K562 (cell line): Measurements from ENCODE around the gene MAML1. TPM values are rescaled to one million over a fixed set of nuclear protein-coding genes. Genes with fewer than 3 reads are reported as not detected.
"Not testable (repeated sequence)": the region's sequence is repeated elsewhere in the genome, so short reads cannot be mapped to it uniquely, and the experiment has no call there.

ENCODE experiments used
- ATAC-seq: fragments of 200-7000 bp; cut with Tn5 transposase; 3 replicates; pipeline ENCODE4 v1.9.1; 2020; ENCODE audit warnings: moderate library complexity
- BruUV-seq: library from RNA; stranded (reverse); fragments of 400-500 nt; replicated peaks from 2 replicates; lab custom pipeline; 2021; lab: Mats Ljungman, UMichigan
- CTCF ChIA-PET: fragments of 300-600 bp; formaldehyde crosslinking; extraction: SDS; loops from one replicate; lab custom pipeline; 2021; ENCODE audit warnings: low intra/inter-chr PET ratio; lab: Yijun Ruan, JAX
- POLR2A ChIA-PET: fragments of 300-600, 350-650 bp; sonication (Branson Sonifier 250); formaldehyde crosslinking; extraction: SDS; loops from one replicate; lab custom pipeline; 2021; ENCODE audit warnings: antibody characterized with exemption, inconsistent platforms; lab: Yijun Ruan, JAX
- DNase-seq, 4 experiments: peaks; one replicate each; pipeline versions ENCODE4 v3.0.0 to v3.0.0-alpha.2; 2011 to 2018; ENCODE audit warnings: low spot score in 3 of 4, mixed read lengths in 3 of 4; ENCODE audit errors: extremely low read depth in 1 of 4
- FAIRE-seq: peaks from 2 replicates; lab custom pipeline; 2011; peaks lifted over from hg19 to GRCh38; lab: Jason Lieb, UNC
- H2AFZ ChIP-seq: 2 replicates; pipeline ENCODE4 v1.6.0; 2011; ENCODE audit warnings: low read depth, low read length, control low read depth, inconsistent platforms
- H3K27ac ChIP-seq: fragments of 200-600 bp; 3 replicates; pipeline ENCODE4 v1.8.0; 2011; ENCODE audit warnings: low read depth, mild to moderate bottlenecking, control low read depth, inconsistent platforms, low read length, moderate library complexity, mixed read lengths; ENCODE audit errors: extremely low read depth
- H3K27me3 ChIP-seq, 2 experiments: fragments of 300-600 bp in 1 of 2; 2 replicates in 1 of 2; 3 replicates in 1 of 2; pipeline versions ENCODE4 v1.6.0 to v1.8.0; 2011; ENCODE audit warnings: inconsistent platforms in 2 of 2, low read length in 2 of 2, mild to moderate bottlenecking in 1 of 2, mixed read lengths in 1 of 2, moderate library complexity in 1 of 2; ENCODE audit not compliant: control insufficient read depth in 2 of 2, insufficient read depth in 2 of 2
- H3K36me3 ChIP-seq: fragments of 300-600 bp; 3 replicates; pipeline ENCODE4 v1.8.0; 2011; ENCODE audit warnings: mild to moderate bottlenecking, low read length, inconsistent platforms; ENCODE audit not compliant: control insufficient read depth, insufficient read depth
- H3K4me1 ChIP-seq, 2 experiments: fragments of 200-600 bp in 1 of 2; replicated peaks in 1 of 2; 2 replicates in 1 of 2; 3 replicates in 1 of 2; pipeline versions ENCODE4 v1.5.1 to v1.8.0; 2011; ENCODE audit warnings: inconsistent platforms in 2 of 2, low read length in 2 of 2, mild to moderate bottlenecking in 1 of 2, mixed read lengths in 1 of 2, moderate library complexity in 1 of 2; ENCODE audit not compliant: control insufficient read depth in 2 of 2, insufficient read depth in 2 of 2
- H3K4me2 ChIP-seq: 2 replicates; pipeline ENCODE4 v1.6.1; 2011; ENCODE audit warnings: low read length, control low read depth, inconsistent platforms, mixed read lengths; ENCODE audit not compliant: insufficient read depth
- H3K4me3 ChIP-seq: fragments of 200-600 bp; sonication (generic), shearing (Covaris generic); 2 replicates; pipeline ENCODE4 v1.5.1; 2016; ENCODE audit warnings: control low read depth, inconsistent platforms
- H3K79me2 ChIP-seq: fragments of 200-600 bp; 3 replicates; pipeline ENCODE4 v1.8.0; 2011; ENCODE audit warnings: low read length, inconsistent platforms; ENCODE audit not compliant: control insufficient read depth, insufficient read depth
- H3K9ac ChIP-seq, 2 experiments: 2 replicates each; pipeline versions ENCODE4 v1.6.0 to v1.6.1; 2011; ENCODE audit warnings: low read depth in 2 of 2, low read length in 2 of 2, control low read depth in 1 of 2, inconsistent platforms in 1 of 2, mild to moderate bottlenecking in 1 of 2, mixed read lengths in 1 of 2; ENCODE audit not compliant: insufficient read depth in 1 of 2
- H3K9me1 ChIP-seq: one replicate; pipeline ENCODE4 v1.6.0; 2011; ENCODE audit warnings: inconsistent platforms, mild to moderate bottlenecking, low read length, moderate library complexity; ENCODE audit not compliant: control insufficient read depth, insufficient read depth
- H3K9me3 ChIP-seq: replicated peaks from 2 replicates; pipeline ENCODE4 v1.5.1; 2011; ENCODE audit warnings: low read depth, low read length, inconsistent platforms; ENCODE audit not compliant: control insufficient read depth, insufficient read depth
- H4K20me1 ChIP-seq: replicated peaks from 2 replicates; pipeline ENCODE4 v1.6.1; 2011; ENCODE audit warnings: low read length, inconsistent platforms, mixed read lengths; ENCODE audit not compliant: control insufficient read depth, insufficient read depth
- KLF16 ChIP-seq: IDR thresholded peaks from 2 replicates; pipeline ENCODE4 v1.6.1; 2016; ENCODE audit warnings: antibody characterized with exemption
- POLR2G ChIP-seq: fragments of 200-400 bp; formaldehyde crosslinking; IDR thresholded peaks from 2 replicates; pipeline ENCODE4 v1.6.1; 2017; ENCODE audit warnings: low read depth, mild to moderate bottlenecking, antibody characterized with exemption, low read length, moderate library complexity
- ZNF431 ChIP-seq: sonication (generic); formaldehyde crosslinking; IDR thresholded peaks from 2 replicates; pipeline ENCODE4 v1.8.0; 2022; ENCODE audit warnings: mild to moderate bottlenecking, missing genetic modification reagents
- WGBS: fragments of 100-300 bp; shearing (Covaris generic); methylation state at CpG from one replicate; pipeline ENCODE4 v1.1.6; 2016; ENCODE audit warnings: low coverage, mixed read lengths; ENCODE audit not compliant: insufficient coverage; ENCODE audit errors: missing lambda C conversion rate; 5-methylcytosine and 5-hydroxymethylcytosine counted together
- in situ Hi-C: fragments of 300-500 bp; cut with MboI; formaldehyde crosslinking; loops from 4 replicates; pipeline ENCODE4 v1.15.0; 2018; ENCODE audit warnings: inconsistent platforms, mixed read lengths
- intact Hi-C: fragments of 100-400 bp; cut with micrococcal nuclease; formaldehyde crosslinking; loops from 2 replicates; pipeline ENCODE4 v1.14.2; 2022
- polyA plus RNA-seq, 8 experiments: library from polyadenylated mRNA; depleted of rRNA in 4 of 8; stranded (reverse) in 5 of 8; unstranded in 3 of 8; fragments of >200 nt; fragmentation: Nextera tagmentation in 2 of 8; fragmentation: Illumina TruSeq in 1 of 8; extraction: Ambion mirVana in 2 of 8; extraction: Trizol in 1 of 8; gene quantifications; 2 replicates each; pipeline versions ENCODE4 v1.2.1 to v1.2.3, GENCODE V29; 2011 to 2014; ENCODE audit warnings: inconsistent platforms in 1 of 8, missing spikeins in 1 of 8
- total RNA-seq, 7 experiments: library from RNA; depleted of rRNA in 6 of 7; stranded (reverse); fragments of >200 nt in 6 of 7; fragmentation: Illumina TruSeq in 2 of 7; extraction: Trizol in 2 of 7; gene quantifications; 2 replicates each; pipeline versions ENCODE4 v1.2.1 to v1.2.3, GENCODE V29; 2011 to 2021; ENCODE audit warnings: low replicate concordance in 1 of 7

Gene MAML1
- total and polyA plus RNA-seq, 9 of the 15 experiments (the other 6 are each of a cell fraction or from before 2014, with no cell fraction given) = 0.32 to 18.4 (median 7.0) TPM

- BruUV-seq, DNase-seq, ATAC-seq, H3K27ac ChIP-seq, H3K79me2 ChIP-seq, intact Hi-C loops, H3K4me3 ChIP-seq, H4K20me1 ChIP-seq, FAIRE-seq, H3K9me3 ChIP-seq, POLR2A ChIA-PET, H3K4me2 ChIP-seq, CTCF ChIA-PET, in situ Hi-C loops, H3K36me3 ChIP-seq, H3K27me3 ChIP-seq, H3K9me1 ChIP-seq, H2AFZ ChIP-seq, H3K9ac ChIP-seq: not testable (repeated sequence)
- 85% methylated on average over 8 of the region's 9 CpGs for WGBS
- TF ChIP-seq ZNF431 (CRISPR knock-in tag) = peak; percentile 92
- peaks cover 0 to 24% of the 10 kb centered on the region in 2 experiments; a peak in 2 of 5 replicates for H3K4me1 ChIP-seq
These were observed 56.7 kb downstream of the MAML1 start for GRCh38 chr5:179789278-179789677.

DNA sequence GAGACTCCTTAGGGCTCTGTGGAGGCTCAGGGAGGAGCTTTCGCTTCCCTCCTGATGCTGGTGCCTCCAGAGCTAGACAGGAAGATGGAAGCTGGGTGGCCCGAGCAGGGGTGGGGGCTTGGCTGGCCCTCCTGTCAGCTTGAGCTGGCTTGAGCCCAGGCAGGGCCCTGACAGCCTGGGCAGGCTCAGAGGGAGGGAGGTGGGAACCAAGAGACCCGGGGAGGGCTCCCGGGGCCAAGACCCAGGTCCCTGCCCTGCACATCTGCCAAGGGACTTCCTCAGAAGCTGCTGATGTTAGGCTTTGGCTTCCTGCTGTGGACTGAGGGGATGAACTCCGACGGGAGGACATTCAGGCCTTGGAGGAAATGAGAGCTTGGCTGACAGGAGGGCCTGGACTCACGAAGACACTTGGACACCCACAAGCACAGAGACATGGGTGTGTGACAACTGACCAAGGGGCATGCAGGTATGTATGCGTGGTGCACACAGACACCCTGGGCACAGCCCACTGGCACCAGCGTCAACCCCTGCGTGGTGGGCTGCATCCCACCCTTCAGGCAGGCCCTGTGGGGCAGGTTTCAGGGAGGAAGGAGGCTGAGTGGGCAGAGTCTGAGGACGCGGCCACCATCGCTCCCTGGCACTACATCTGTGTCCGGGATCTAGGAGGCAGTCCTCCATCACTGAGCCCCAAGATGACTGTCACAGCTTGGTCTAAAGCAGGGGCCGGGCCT, 59.4 kb downstream of the MAML1 start:
- WGBS = 76% methylated on average over 14 of the region's 15 CpGs
- Histone ChIP-seq H2AFZ (no peak overlapping the region), H3K4me1 (peaks cover 0 to 37% of the 10 kb centered on the region in 2 experiments; a peak in 2 of 5 replicates), H4K20me1 (no peaks in the 10 kb centered on the region), H3K27me3 (no peaks in the 10 kb centered on the region), H3K27ac (no peak overlapping the region), H3K9me3 (no peaks in the 10 kb centered on the region), H3K4me3 (no peak overlapping the region), H3K79me2 (no peaks in the 10 kb centered on the region), H3K36me3 (peaks cover 4% of the 10 kb centered on the region; the same call in 1 of the 3 replicates), H3K4me2 (no peak overlapping the region), H3K9me1 (no peaks in the 10 kb centered on the region), H3K9ac (peak overlapping the region in 1 of 2 experiments; percentile 83; a peak in 2 of 4 replicates)
- no peak for DNase-seq
- in situ Hi-C loops = no loop called here
- FAIRE-seq = no peak
- ATAC-seq = no peak
- ChIA-PET POLR2A (interaction anchor here (0.5 to 1.4 kb wide), 6 partner anchors 9 to 92 kb away, joined by 3 to 5 read pairs (median 4); no protein-coding TSS in a partner anchor), CTCF (no interaction called here)
- TF ChIP-seq POLR2G = 0 out of 2 replicates have a peak, but pooled peaks have one; percentile 34
- TF ChIP-seq KLF16 = no peak
- no TSS peak for BruUV-seq
- intact Hi-C loops = no loop called here
